Measurements from ENCODE around the gene MTA3. TPM values are rescaled to one million over a fixed set of nuclear protein-coding genes. Genes with fewer than 3 reads are reported as not detected.
A peak's percentile ranks its signal among the peaks of the same experiment; 100 is the strongest.

Gene MTA3
- total RNA-seq, 2 donors from 2014 or later = 20.9 to 21.8 TPM

GRCh38 chr2:42767899-42768705 lies 199.7 kb downstream of the MTA3 start:
- DNase-seq = no peak
- intact Hi-C loops (cut with DNase I) = no loop called here

DNA sequence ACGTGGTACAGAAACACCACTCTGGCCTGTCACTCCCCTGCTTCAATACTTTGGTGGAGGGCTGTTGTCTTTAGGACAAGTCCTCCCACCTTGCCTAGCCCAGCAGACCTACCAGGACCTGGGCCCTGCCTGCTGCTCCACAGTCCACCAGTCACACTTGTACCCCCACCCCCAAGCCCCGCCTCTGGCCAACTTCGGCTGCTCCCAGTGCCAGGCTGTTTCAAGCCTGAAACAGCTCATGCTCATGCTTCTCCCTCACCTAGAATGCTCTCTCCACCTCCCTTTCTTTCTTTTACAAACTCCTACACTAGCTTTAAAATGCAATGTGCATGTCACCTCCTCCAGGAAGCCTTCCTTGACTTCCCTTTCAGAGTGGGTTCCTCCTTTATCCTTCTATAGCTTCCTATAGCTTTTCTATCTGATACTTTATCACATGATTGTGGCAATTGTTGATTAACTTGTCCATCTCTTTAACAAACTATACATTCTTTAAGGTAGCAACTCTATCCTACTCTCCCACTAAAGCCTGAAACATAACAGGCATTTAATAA lies 200.3 kb downstream of the MTA3 start:
- DNase-seq (no peak), ATAC-seq (no peak)
- intact Hi-C loops (cut with DNase I) = no loop called here

More at GRCh38 chr2:42767899-42768705, 199.7 kb downstream of the MTA3 start:
- ATAC-seq = no peak

DNA sequence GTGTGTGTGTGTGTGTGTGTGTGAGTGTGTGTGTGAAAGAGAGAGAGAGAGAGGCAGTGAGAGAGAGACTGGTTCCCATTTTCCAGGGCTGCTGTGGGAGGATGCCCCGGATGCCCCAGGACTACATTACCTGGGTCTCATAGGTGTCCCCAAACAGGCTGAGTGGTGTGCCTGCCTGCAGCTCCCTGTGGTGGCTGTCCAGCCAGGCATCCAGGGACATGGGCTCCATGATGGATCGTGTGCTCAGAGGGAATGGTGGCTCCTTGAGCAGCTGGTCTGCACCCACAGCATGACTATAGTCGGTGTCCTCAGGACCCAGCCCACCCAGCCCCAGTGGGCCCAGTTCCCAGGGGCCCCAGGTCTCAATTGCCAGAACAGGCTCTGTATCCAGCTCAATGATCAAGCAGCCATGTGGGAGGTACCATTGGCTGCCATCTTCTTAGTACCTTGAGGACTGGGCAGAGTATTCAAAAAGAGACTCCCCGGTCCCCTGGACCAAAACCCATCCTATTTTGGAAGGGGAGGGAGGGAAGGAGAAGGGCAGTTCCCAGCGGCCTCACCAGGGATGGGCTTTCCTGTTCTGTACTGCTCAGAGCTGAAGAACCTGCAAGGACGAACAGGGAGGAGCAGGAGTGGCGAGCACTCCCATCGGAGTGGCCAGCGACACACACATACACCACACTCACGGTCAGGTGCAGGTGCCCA lies 201.3 kb downstream of the MTA3 start:
- DNase-seq (no peak), ATAC-seq (no peak)
- intact Hi-C loops (cut with DNase I) = no loop called here

- DNase-seq = no peak
- peak; percentile 34 to 67 for ATAC-seq
- intact Hi-C loops (cut with DNase I) = no loop called here
These were observed 202.1 kb downstream of the MTA3 start for GRCh38 chr2:42770288-42771131.

- intact Hi-C loops (cut with DNase I) = no loop called here
- ATAC-seq = no peak
- no peak for DNase-seq
These were observed 203.2 kb downstream of the MTA3 start for GRCh38 chr2:42771546-42772153.

GRCh38 chr2:42775186-42775585 lies 206.8 kb downstream of the MTA3 start:
- ATAC-seq (no peak), DNase-seq (no peak)

GRCh38 chr2:42775810-42776209 lies 207.4 kb downstream of the MTA3 start:
- intact Hi-C loops (cut with DNase I) = no loop called here
- DNase-seq (no peak), ATAC-seq (no peak)

More at GRCh38 chr2:42775186-42775585, 206.8 kb downstream of the MTA3 start:
- intact Hi-C loops (cut with DNase I) = no loop called here

- intact Hi-C loops (cut with DNase I) = no loop called here
- ATAC-seq = no peak
- no peak for DNase-seq
These were observed 209.7 kb downstream of the MTA3 start for GRCh38 chr2:42777883-42778805.

- DNase-seq (no peak), ATAC-seq (no peak)
- intact Hi-C loops (cut with DNase I) = no loop called here
These were observed 212.7 kb downstream of the MTA3 start for GRCh38 chr2:42781181-42781580.

- DNase-seq (no peak), ATAC-seq (no peak)
- intact Hi-C loops (cut with DNase I) = no loop called here
These were observed 215.1 kb downstream of the MTA3 start for GRCh38 chr2:42783511-42783910.

DNA sequence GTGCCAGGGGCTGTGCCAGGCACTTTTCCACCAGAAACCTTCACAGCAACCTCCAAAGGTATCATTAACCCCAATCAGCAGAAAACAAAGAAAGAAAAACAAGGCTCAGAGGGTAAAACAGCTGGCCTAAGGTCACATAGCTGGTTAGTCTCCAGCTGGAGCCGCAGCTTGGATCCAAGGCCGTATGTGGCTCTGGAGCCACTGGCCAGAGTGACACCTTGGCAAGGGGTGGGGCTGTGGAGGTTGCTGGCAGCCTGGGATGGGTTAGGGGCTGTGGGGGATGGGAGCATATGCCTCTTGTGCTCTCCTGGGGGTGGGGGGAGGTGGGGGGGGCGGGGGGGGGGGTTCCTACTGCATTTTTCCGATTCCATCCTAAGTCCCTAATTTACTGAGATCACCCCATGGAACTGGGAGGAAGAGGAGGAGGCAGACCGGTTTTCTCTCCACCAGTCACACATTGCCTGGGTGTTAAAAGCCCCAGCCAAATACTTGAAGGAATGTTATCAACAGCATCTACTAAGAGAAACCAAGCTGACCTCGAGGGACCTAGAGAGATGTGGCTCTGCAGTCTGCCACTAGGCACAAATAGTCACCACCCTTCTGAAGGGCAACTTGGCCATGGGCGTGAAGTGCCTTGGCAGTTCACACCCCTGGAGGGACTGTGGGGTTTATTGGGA lies 215.9 kb downstream of the MTA3 start:
- ATAC-seq (no peak), DNase-seq (no peak)
- intact Hi-C loops (cut with DNase I) = no loop called here

- DNase-seq = no peak
- ATAC-seq = no peak
- intact Hi-C loops (cut with DNase I) = no loop called here
These were observed 218.3 kb downstream of the MTA3 start for GRCh38 chr2:42786561-42787345.

DNA sequence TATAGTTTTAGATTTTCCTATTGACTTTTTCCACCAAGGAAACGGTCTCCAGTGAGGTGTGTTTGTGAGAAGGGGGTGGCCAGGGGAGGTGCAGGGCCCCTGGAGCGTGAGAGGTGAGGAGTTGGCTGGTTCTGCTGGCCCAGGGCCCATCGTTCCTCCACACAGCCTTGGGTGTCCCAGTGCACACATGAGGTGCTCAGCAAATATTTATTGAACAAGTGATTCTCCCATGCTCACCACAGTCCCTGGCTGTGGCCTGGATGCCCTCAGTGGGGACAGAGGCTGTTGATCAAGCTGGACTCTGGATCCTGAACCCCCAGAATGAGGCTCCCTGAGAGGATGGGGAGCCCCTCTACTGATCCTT lies 219.0 kb downstream of the MTA3 start:
- intact Hi-C loops (cut with DNase I) = no loop called here
- no peak for ATAC-seq

GRCh38 chr2:42787788-42788477 lies 219.5 kb downstream of the MTA3 start:
- ATAC-seq = no peak
- DNase-seq = no peak
- intact Hi-C loops (cut with DNase I) = no loop called here

More for the DNA sequence above, 219.0 kb downstream of the MTA3 start:
- DNase-seq = no peak

DNA sequence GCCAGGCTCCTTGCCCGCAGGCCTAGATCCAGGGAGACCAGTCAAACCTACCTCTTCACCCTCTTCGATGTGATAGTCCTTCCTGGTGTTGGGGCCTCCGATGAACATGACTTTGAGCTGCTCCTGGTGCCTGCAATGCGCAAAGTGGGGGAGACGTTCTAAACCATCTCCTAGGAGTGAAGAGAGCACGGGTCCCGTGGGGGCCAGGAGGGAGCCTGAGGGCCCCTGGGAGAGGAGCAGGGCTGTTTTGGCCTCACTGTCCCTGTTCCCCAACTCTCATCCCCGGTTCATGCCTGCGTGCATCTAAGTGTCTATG lies 220.0 kb downstream of the MTA3 start:
- intact Hi-C loops (cut with DNase I) = no loop called here
- ATAC-seq (no peak), DNase-seq (no peak)

DNA sequence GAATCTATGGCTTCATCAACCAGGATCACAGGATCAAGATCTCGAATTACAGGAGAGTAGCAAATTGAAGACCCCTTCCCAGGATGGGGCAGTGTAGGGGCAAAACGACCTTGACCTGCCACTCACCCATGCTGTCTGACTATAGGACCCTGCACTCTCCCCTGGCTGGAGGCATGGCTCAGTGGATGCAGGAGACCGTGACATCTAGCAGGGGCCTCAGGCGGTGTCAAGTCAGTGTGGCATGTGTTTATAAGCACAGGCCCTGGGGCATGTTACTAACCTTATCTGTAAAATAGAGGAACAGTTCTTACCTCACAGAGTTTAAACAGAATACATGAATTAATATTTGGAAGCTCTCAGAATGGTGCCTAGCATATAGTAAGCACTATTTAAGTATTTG lies 220.4 kb downstream of the MTA3 start:
- intact Hi-C loops (cut with DNase I) = no loop called here
- no peak for DNase-seq
- no peak for ATAC-seq

Data from left cardiac atrium (tissue), 4 donors.